DMS 273 treated with DMSO at 0.1 percent for 48 hours (cell line): Measurements from ENCODE around the gene SHISAL2B.
"Not testable (repeated sequence)": the region's sequence is repeated elsewhere in the genome, so short reads cannot be mapped to it uniquely, and the experiment has no call there.

ENCODE experiments used
- DNase-seq: peaks from one replicate; lab custom pipeline; 2025; lab: John Stamatoyannopoulos, UW

SHISAL2B gene

GRCh38 chr5:64700765-64701164, 10.5 kb downstream of the SHISAL2B start:
- no peak for DNase-seq

- DNase-seq = not testable (repeated sequence)
Measured at GRCh38 chr5:64706074-64706473, 15.8 kb downstream of the SHISAL2B start.

GRCh38 chr5:64707191-64707590, 16.9 kb downstream of the SHISAL2B start:
- no peak for DNase-seq

- DNase-seq = not testable (repeated sequence)
Measured at GRCh38 chr5:64714495-64714894, 24.2 kb downstream of the SHISAL2B start.

- DNase-seq = no peak
Measured at GRCh38 chr5:64722588-64722987, 32.3 kb downstream of the SHISAL2B start.

GRCh38 chr5:64727150-64727549, 36.8 kb downstream of the SHISAL2B start:
- no peak for DNase-seq

GRCh38 chr5:64742411-64742810, 52.1 kb downstream of the SHISAL2B start:
- no peak for DNase-seq

GRCh38 chr5:64742821-64743220, 52.5 kb downstream of the SHISAL2B start:
- DNase-seq = no peak

- no peak for DNase-seq
Measured at GRCh38 chr5:64744914-64745313, 54.6 kb downstream of the SHISAL2B start.

- no peak for DNase-seq
Measured at GRCh38 chr5:64746446-64746845, 56.1 kb downstream of the SHISAL2B start.

GRCh38 chr5:64749385-64749784, 59.1 kb downstream of the SHISAL2B start:
- no peak for DNase-seq

- no peak for DNase-seq
Measured at GRCh38 chr5:64754066-64754465, 63.8 kb downstream of the SHISAL2B start.

GRCh38 chr5:64758901-64759300, 68.6 kb downstream of the SHISAL2B start:
- DNase-seq = no peak

- DNase-seq = no peak
Measured at GRCh38 chr5:64759960-64760660, 69.8 kb downstream of the SHISAL2B start.

- DNase-seq = no peak
Measured at GRCh38 chr5:64763948-64764503, 73.7 kb downstream of the SHISAL2B start.

GRCh38 chr5:64765804-64766504, 75.7 kb downstream of the SHISAL2B start:
- no peak for DNase-seq

- no peak for DNase-seq
Measured at GRCh38 chr5:64766941-64767340, 76.6 kb downstream of the SHISAL2B start.
